ENCODE data around the gene SRC.

GRCh38 chr20:37311710-37312355 lies 34.1 kb upstream of the SRC start:
- TF ChIP-seq, protein P1, sequence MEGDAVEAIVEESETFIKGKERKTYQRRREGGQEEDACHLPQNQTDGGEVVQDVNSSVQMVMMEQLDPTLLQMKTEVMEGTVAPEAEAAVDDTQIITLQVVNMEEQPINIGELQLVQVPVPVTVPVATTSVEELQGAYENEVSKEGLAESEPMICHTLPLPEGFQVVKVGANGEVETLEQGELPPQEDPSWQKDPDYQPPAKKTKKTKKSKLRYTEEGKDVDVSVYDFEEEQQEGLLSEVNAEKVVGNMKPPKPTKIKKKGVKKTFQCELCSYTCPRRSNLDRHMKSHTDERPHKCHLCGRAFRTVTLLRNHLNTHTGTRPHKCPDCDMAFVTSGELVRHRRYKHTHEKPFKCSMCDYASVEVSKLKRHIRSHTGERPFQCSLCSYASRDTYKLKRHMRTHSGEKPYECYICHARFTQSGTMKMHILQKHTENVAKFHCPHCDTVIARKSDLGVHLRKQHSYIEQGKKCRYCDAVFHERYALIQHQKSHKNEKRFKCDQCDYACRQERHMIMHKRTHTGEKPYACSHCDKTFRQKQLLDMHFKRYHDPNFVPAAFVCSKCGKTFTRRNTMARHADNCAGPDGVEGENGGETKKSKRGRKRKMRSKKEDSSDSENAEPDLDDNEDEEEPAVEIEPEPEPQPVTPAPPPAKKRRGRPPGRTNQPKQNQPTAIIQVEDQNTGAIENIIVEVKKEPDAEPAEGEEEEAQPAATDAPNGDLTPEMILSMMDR (conservative IDR thresholded peaks at IDR 0.05; ENCODE audit: low read depth, low read length) = no peak
- no peak for TF ChIP-seq EZH2 (IDR thresholded peaks at IDR 0.05; ENCODE audit: borderline replicate concordance, low read depth, low read length, poor library complexity, severe bottlenecking)

All from A673 (cell line).